ENCODE measurements around the gene VWA2.

The VWA2 gene

GRCh38 chr10:114239117-114239993 is at the start of gene VWA2:
VWA2 (plus strand) TSS chr10:114239254; CDS start chr10:114248714, 9,460 bp downstream.
- TF ChIP-seq CTCF (conservative IDR thresholded peaks at IDR 0.05; ENCODE audit: control insufficient read depth, insufficient read depth, low read depth, low read length) = no peak
- no peak within 1 kb of the TSS for H3K4me3 ChIP-seq (ENCODE audit: control insufficient read depth, low read depth, low read length)
- no peak for DNase-seq (ENCODE audit: low read depth)

- no peak for TF ChIP-seq CTCF (conservative IDR thresholded peaks at IDR 0.05; ENCODE audit: control insufficient read depth, insufficient read depth, low read depth, low read length)
- no peak overlapping the region for H3K4me3 ChIP-seq (ENCODE audit: control insufficient read depth, low read depth, low read length)
- DNase-seq (ENCODE audit: low read depth) = no peak
These were observed 49.4 kb upstream of the VWA2 start for GRCh38 chr10:114189700-114190099.

- no peak for TF ChIP-seq CTCF (conservative IDR thresholded peaks at IDR 0.05; ENCODE audit: control insufficient read depth, insufficient read depth, low read depth, low read length)
- H3K4me3 ChIP-seq (ENCODE audit: control insufficient read depth, low read depth, low read length) = no peak overlapping the region
- DNase-seq (ENCODE audit: low read depth) = no peak
These were observed 44.0 kb upstream of the VWA2 start for GRCh38 chr10:114195079-114195478.

GRCh38 chr10:114199239-114199638 is 39.8 kb upstream of the VWA2 start:
- TF ChIP-seq CTCF (conservative IDR thresholded peaks at IDR 0.05; ENCODE audit: control insufficient read depth, insufficient read depth, low read depth, low read length) = no peak
- no peak for DNase-seq (ENCODE audit: low read depth)
- H3K4me3 ChIP-seq (ENCODE audit: control insufficient read depth, low read depth, low read length) = no peak overlapping the region

GRCh38 chr10:114202812-114203211 is 36.2 kb upstream of the VWA2 start:
- TF ChIP-seq CTCF (conservative IDR thresholded peaks at IDR 0.05; ENCODE audit: control insufficient read depth, insufficient read depth, low read depth, low read length) = no peak
- no peak overlapping the region for H3K4me3 ChIP-seq (ENCODE audit: control insufficient read depth, low read depth, low read length)
- DNase-seq (ENCODE audit: low read depth) = no peak

GRCh38 chr10:114206902-114207301 is 32.2 kb upstream of the VWA2 start:
- no peak for DNase-seq (ENCODE audit: low read depth)
- no peak overlapping the region for H3K4me3 ChIP-seq (ENCODE audit: control insufficient read depth, low read depth, low read length)
- no peak for TF ChIP-seq CTCF (conservative IDR thresholded peaks at IDR 0.05; ENCODE audit: control insufficient read depth, insufficient read depth, low read depth, low read length)
